A549 (cell line): ENCODE results near the gene CACNA1I. TPM values are rescaled to one million over a fixed set of nuclear protein-coding genes. Genes with fewer than 3 reads are reported as not detected.
A peak's percentile ranks its signal among the peaks of the same experiment; 100 is the strongest.

Experiments used
- ATAC-seq, 2 experiments: fragments of 200-7000 bp in 1 of 2; fragments of >200 bp in 1 of 2; cut with Nextera tagmentation in 1 of 2; cut with Tn5 transposase in 1 of 2; 3 replicates each; pipeline versions ENCODE4 v1.8.0 to v1.9.1; 2018 to 2020; ENCODE audit warnings: mild to moderate bottlenecking in 1 of 2, moderate library complexity in 1 of 2
- CTCF ChIA-PET: fragments of 300-600 bp; sonication (Branson Sonifier 250); formaldehyde crosslinking; extraction: SDS; loops from one replicate; lab custom pipeline; 2021; ENCODE audit warnings: antibody characterized with exemption, inconsistent platforms; lab: Yijun Ruan, JAX
- POLR2A ChIA-PET: fragments of 350-600 bp; formaldehyde crosslinking; extraction: SDS; loops from one replicate; lab custom pipeline; 2021; ENCODE audit warnings: antibody characterized with exemption, inconsistent platforms; lab: Yijun Ruan, JAX
- DNase-seq, 2 experiments: peaks; one replicate each; pipeline versions ENCODE4 v3.0.0 to v3.0.0-alpha.2; 2011 to 2016; ENCODE audit warnings: low read depth in 1 of 2, low spot score in 1 of 2
- FAIRE-seq: peaks from 2 replicates; lab custom pipeline; 2011; peaks lifted over from hg19 to GRCh38; lab: Jason Lieb, UNC
- H3K27ac ChIP-seq, 2 experiments: fragments of >200 bp; sonication (Bioruptor Twin); formaldehyde crosslinking; 3 replicates each; pipeline ENCODE4 v1.5.1; 2016 to 2017
- H3K4me1 ChIP-seq: fragments of >200 bp; sonication (Bioruptor Twin); formaldehyde crosslinking; 3 replicates; pipeline ENCODE4 v1.6.1; 2016
- H3K4me2 ChIP-seq: fragments of >200 bp; sonication (Bioruptor Twin); formaldehyde crosslinking; 3 replicates; pipeline ENCODE4 v1.6.1; 2016
- H3K4me3 ChIP-seq: fragments of >200 bp; sonication (Bioruptor Twin); formaldehyde crosslinking; 3 replicates; pipeline ENCODE4 v1.5.1; 2016
- H3K9me3 ChIP-seq: fragments of >200 bp; sonication (Bioruptor Twin); formaldehyde crosslinking; 3 replicates; pipeline ENCODE4 v1.6.1; 2016
- BHLHE40 ChIP-seq: IDR thresholded peaks from 2 replicates; pipeline ENCODE4 v1.6.1; 2012; ENCODE audit warnings: low read depth, low read length, inconsistent platforms
- CEBPB ChIP-seq, 2 experiments: fragments of >200 bp in 1 of 2; sonication (Bioruptor Twin) in 1 of 2; formaldehyde crosslinking in 1 of 2; IDR thresholded peaks; 2 replicates each; pipeline ENCODE4 v1.6.1; 2012 to 2016
- EHMT2 ChIP-seq: fragments of 200-600 bp; sonication (generic); IDR thresholded peaks from 2 replicates; pipeline ENCODE4 v1.6.1; 2016; ENCODE audit warnings: antibody characterized with exemption, low read depth, mild to moderate bottlenecking, moderate library complexity
- FOSL2 ChIP-seq, 2 experiments: fragments of 450-650 bp in 1 of 2; fragments of >200 bp in 1 of 2; sonication (Bioruptor Twin) in 1 of 2; formaldehyde crosslinking; IDR thresholded peaks; 2 replicates each; pipeline versions ENCODE4 v1.5.0 to v1.6.1; 2016 to 2020; ENCODE audit warnings: mild to moderate bottlenecking in 1 of 2, moderate library complexity in 1 of 2
- GATA3 ChIP-seq: IDR thresholded peaks from 2 replicates; pipeline ENCODE4 v1.6.1; 2012; ENCODE audit warnings: borderline replicate concordance
- JUN ChIP-seq, 2 experiments: fragments of >200 bp; sonication (Bioruptor Twin); formaldehyde crosslinking; IDR thresholded peaks; 2 replicates in 1 of 2; 3 replicates in 1 of 2; pipeline ENCODE4 v1.6.1; 2016 to 2017
- MAFK ChIP-seq: fragments of 450-650 bp; IDR thresholded peaks from 2 replicates; pipeline ENCODE4 v1.6.1; 2014; ENCODE audit not compliant: partially characterized antibody
- MAZ ChIP-seq: fragments of 150-350 bp; IDR thresholded peaks from 2 replicates; pipeline ENCODE4 v1.6.1; 2014; ENCODE audit warnings: antibody characterized with exemption, low read depth, low read length, borderline replicate concordance
- MYC ChIP-seq: IDR thresholded peaks from 2 replicates; pipeline ENCODE4 v1.6.1; 2012; ENCODE audit warnings: mild to moderate bottlenecking, inconsistent platforms, low read length, improper control_type of control experiment, borderline replicate concordance
- NFE2L2 ChIP-seq: fragments of 150-350 bp; conservative IDR thresholded peaks from 2 replicates; pipeline ENCODE4 v1.6.1; 2014; ENCODE audit warnings: low read length
- RNF2 ChIP-seq: fragments of 200-600 bp; sonication (generic); IDR thresholded peaks from 2 replicates; pipeline ENCODE4 v1.6.1; 2016; ENCODE audit warnings: low read depth, mild to moderate bottlenecking, antibody characterized with exemption, moderate library complexity, borderline replicate concordance
- SREBF2 ChIP-seq: fragments of 450-650 bp; IDR thresholded peaks from 2 replicates; pipeline ENCODE4 v1.6.1; 2014; ENCODE audit warnings: mild to moderate bottlenecking, moderate library complexity
- ZC3H11A ChIP-seq: fragments of 450-650 bp; IDR thresholded peaks from 2 replicates; pipeline ENCODE4 v1.6.1; 2014; ENCODE audit warnings: antibody characterized with exemption, mild to moderate bottlenecking
- ZFP36 ChIP-seq: fragments of 450-650 bp; IDR thresholded peaks from 2 replicates; pipeline ENCODE4 v1.6.1; 2014; ENCODE audit warnings: borderline replicate concordance; ENCODE audit not compliant: partially characterized antibody
- WGBS: methylation state at CpG from one replicate; pipeline ENCODE4 v1.1.6; 2017; ENCODE audit errors: missing lambda C conversion rate; 5-methylcytosine and 5-hydroxymethylcytosine counted together
- polyA plus RNA-seq, 4 experiments: library from polyadenylated mRNA; depleted of rRNA in 3 of 4; stranded (reverse); fragments of >200 nt; fragmentation: RNase III in 1 of 4; extraction: RNeasy Plus Mini Kit Qiagen cat#74134 plus additional on column Dnase treatment in 1 of 4; gene quantifications; 2 replicates in 3 of 4; 3 replicates in 1 of 4; pipeline ENCODE4 v1.2.3, GENCODE V29; 2011 to 2017
- TF ChIP-seq, protein P1 (sequence below): IDR thresholded peaks from 2 replicates; pipeline ENCODE4 v1.6.1; 2012

CACNA1I gene
- polyA plus RNA-seq, 2 of the 4 experiments (the other 2 are of a cell fraction), result 0.03 to 0.13 TPM

DNA sequence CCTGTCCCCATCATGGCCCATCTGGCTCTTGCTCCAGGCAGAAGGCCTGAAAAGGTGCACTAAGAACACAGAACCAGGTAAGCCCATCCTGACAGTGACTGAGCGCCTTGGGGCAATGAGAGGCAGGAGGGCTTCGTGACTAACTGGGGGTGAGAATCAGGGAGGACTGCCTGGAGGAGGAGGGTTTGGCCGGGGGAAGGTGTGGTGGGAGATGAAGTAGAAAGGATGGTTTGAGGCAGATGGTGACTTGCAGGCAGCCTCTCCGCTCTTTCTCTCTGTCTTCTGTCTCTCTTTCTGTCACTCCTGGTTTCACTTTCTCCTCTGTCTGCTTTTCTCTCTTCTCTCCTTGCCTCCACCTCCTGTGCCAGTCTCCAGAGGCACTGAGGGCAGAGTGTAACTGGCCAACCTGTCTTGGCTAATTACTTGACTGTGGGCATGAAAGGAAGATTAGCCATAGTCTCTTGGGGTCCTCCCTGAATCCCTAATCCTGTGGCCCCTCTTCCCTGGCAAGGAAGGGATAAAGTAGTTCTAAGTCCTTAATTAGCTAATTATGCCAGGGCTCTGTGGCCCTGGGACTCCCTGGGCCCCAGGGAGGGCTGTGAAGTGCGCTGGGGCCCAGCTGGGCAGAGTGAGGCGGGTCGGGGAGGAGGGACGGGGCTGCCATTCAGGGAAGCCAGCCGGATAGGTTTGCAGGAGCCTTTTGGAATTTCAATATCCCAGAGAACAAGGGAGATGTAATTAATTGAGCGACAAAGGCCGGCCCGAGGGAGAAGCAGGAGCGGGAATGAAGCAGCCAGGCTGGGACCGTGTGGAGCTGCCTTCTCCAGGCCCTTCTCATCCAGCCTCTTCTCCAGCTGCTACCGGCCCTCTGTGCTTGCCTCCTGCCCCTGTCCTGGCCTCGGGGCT is 61.1 kb downstream of the CACNA1I start:
- POLR2A ChIA-PET, result no interaction called here
- WGBS, result 78% methylated on average over 12 of the region's 16 CpGs
- FAIRE-seq, result no peak

DNA sequence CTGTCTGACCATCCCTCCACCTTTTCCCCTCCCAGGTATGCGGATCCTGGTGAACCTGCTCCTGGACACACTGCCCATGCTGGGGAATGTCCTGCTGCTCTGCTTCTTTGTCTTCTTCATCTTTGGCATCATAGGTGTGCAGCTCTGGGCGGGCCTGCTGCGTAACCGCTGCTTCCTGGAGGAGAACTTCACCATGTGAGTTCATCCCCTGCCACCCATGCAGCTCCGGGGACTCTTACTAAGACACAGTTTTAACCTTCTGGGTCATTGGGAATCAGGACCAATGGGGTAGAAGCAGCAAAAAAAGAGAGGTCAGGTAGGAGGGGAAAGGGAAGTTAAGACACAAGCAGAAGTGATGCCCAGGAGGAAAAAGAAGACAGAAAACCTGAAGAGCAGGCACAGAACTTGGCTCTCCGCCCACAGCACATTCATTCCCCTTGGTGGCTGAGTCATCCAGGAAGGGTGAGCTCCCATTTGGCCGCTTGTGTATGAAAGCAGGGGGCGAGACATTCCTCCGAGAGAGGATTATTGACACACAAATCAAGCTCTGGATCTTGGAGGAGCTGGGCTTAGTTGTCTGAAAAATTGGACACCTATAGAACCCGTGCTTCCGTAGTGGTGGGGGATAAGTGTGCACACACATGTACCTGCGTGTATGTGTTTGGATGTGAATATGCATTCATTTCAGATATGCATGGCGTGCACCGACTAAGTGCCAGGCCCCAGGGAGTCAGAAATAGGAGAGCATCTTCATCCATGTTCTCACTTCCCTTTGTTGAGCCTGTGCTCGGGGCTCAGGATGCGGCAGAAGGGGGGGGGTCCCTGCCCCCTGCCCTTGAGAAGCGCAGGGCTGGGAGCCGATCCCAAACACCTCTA is 64.2 kb downstream of the CACNA1I start:
- Histone ChIP-seq H3K4me1 (peaks cover 19% of the 10 kb centered on the region), H3K27ac (peak overlapping the region; percentile 54 to 74), H3K4me3 (no peak overlapping the region), H3K4me2 (peak overlapping the region; percentile 69), H3K9me3 (no peaks in the 10 kb centered on the region)
- ChIA-PET CTCF (interaction anchor here (0.7 to 1.3 kb wide), 3 partner anchors 50 to 100 kb away, joined by 3 read pairs; no protein-coding TSS in a partner anchor), POLR2A (no interaction called here)
- TF ChIP-seq NFE2L2 (no peak), FOSL2 (IDR thresholded peaks at IDR 0.05) (peak; percentile 57; the same call in 1 of the 2 replicates), FOSL2 (CRISPR knock-in tag; IDR thresholded peaks at IDR 0.05) (peak; percentile 72)
- DNase-seq (peak; percentile 75 to 78), ATAC-seq (peak; percentile 80 to 87; a peak in 5 of 6 replicates), FAIRE-seq (no peak)
- 41% methylated on average over 16 of the region's 18 CpGs for WGBS

More for the DNA sequence above, 61.1 kb downstream of the CACNA1I start:
- Histone ChIP-seq H3K4me3 (no peak overlapping the region), H3K9me3 (no peaks in the 10 kb centered on the region), H3K27ac (no peak overlapping the region), H3K4me2 (no peak overlapping the region), H3K4me1 (peaks cover 19% of the 10 kb centered on the region)
- DNase-seq, result no peak
- CTCF ChIA-PET, result interaction anchor here (0.6 to 1.9 kb wide), 3 partner anchors 75 to 393 kb away, joined by 3 to 5 read pairs (median 3); no protein-coding TSS in a partner anchor
- TF ChIP-seq ZFP36 (peak; percentile 67), MYC (no peak)
- no peak for ATAC-seq

DNA sequence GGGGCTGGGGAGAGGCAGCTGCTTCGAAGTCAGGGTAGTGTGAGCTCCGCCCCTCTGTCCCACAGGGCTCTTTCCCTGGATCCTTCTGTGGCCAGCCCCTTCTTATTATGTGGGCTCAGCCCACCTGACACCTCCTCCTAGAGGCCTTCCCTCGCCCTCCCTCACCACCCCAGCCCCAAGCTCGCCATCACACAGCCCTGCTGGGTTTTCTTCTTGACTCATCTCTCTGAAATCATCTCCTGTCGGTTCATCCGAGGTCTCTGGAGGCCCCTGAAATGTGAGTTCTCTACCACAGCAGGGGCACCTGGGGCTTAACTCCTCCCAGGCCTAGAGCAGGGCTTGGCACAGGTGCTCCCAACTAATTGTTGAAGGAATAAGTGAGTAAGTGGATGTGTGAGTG is 65.2 kb downstream of the CACNA1I start:
- POLR2A ChIA-PET, result no interaction called here
- FAIRE-seq, result no peak
- CTCF ChIA-PET, result interaction anchor here (0.8 kb wide), 1 partner anchor 100 kb away, joined by 3 read pairs; no protein-coding TSS in a partner anchor
- H3K9me3 ChIP-seq, result no peaks in the 10 kb centered on the region
- peaks cover 19% of the 10 kb centered on the region for H3K4me1 ChIP-seq
- H3K4me3 ChIP-seq, result no peak overlapping the region
- H3K27ac ChIP-seq, result peak overlapping the region; percentile 54 to 74
- H3K4me2 ChIP-seq, result peak overlapping the region; percentile 69; the same call in 2 of the 3 replicates
- 93% methylated on average over 6 of the region's 6 CpGs for WGBS
- ATAC-seq, result no peak
- TF ChIP-seq MAFK, result no peak
- TF ChIP-seq RNF2, result no peak
- no peak for TF ChIP-seq MYC
- no peak for TF ChIP-seq SREBF2
- TF ChIP-seq BHLHE40, result no peak
- TF ChIP-seq JUN (IDR thresholded peaks at IDR 0.05), result no peak
- TF ChIP-seq GATA3, result no peak
- TF ChIP-seq ZC3H11A, result no peak
- no peak for TF ChIP-seq FOSL2 (IDR thresholded peaks at IDR 0.05)
- no peak for TF ChIP-seq FOSL2 (CRISPR knock-in tag; IDR thresholded peaks at IDR 0.05)
- no peak for TF ChIP-seq MAZ
- TF ChIP-seq, protein P1, sequence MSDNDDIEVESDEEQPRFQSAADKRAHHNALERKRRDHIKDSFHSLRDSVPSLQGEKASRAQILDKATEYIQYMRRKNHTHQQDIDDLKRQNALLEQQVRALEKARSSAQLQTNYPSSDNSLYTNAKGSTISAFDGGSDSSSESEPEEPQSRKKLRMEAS, result no peak
- TF ChIP-seq EHMT2, result no peak
- DNase-seq, result no peak

DNA sequence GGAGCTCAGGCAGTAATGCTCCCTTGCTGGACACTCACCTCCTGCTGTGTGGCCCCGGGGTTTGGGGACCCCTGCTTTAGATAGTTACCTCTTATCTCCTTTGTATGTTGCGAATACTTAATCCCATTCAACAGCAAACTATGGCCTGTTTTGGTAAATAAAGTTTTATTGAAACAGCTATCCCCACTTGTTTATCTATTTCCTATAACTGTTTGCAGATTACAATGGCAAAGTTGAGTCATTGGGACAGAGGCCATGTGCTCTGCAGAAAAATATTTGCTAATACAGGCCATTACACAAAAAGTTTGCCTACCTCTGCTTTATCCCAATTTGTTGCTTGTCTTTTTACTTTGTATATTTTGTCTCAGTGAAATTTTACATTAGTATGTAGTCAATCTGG is 68.4 kb downstream of the CACNA1I start:
- ATAC-seq, result no peak
- WGBS, result 24% methylated on average over 2 of the region's 2 CpGs
- H3K27ac ChIP-seq, result no peak overlapping the region
- H3K4me1 ChIP-seq, result peaks cover 19% of the 10 kb centered on the region
- POLR2A ChIA-PET, result no interaction called here
- CTCF ChIA-PET, result no interaction called here
- no peak for FAIRE-seq
- TF ChIP-seq, protein P1, result 0 out of 2 replicates have a peak, but pooled peaks have one; percentile 22
- peak; percentile 29; the same call in 1 of the 2 replicates for TF ChIP-seq GATA3
- no peak for TF ChIP-seq FOSL2 (IDR thresholded peaks at IDR 0.05)
- no peak for TF ChIP-seq FOSL2 (CRISPR knock-in tag; IDR thresholded peaks at IDR 0.05)
- no peak for TF ChIP-seq MAFK
- TF ChIP-seq CEBPB (IDR thresholded peaks at IDR 0.05), result peak in 1 of 2 experiments; percentile 15; a peak in 1 of 4 replicates
- H3K9me3 ChIP-seq, result no peaks in the 10 kb centered on the region
- DNase-seq, result no peak
- no peak overlapping the region for H3K4me2 ChIP-seq
- no peak overlapping the region for H3K4me3 ChIP-seq
